Activated T-cell treated with anti-CD3 and anti-CD28 coated beads, Interleukin-2, amount 50 U/mL, for 1 hour (primary cell): ENCODE results near the gene ZNF776.
"Not testable (repeated sequence)": the region's sequence is repeated elsewhere in the genome, so short reads cannot be mapped to it uniquely, and the experiment has no call there.

Experiments used
- DNase-seq: peaks from one replicate; pipeline ENCODE4 v3.0.0-alpha.2; 2020

ZNF776 gene

DNA sequence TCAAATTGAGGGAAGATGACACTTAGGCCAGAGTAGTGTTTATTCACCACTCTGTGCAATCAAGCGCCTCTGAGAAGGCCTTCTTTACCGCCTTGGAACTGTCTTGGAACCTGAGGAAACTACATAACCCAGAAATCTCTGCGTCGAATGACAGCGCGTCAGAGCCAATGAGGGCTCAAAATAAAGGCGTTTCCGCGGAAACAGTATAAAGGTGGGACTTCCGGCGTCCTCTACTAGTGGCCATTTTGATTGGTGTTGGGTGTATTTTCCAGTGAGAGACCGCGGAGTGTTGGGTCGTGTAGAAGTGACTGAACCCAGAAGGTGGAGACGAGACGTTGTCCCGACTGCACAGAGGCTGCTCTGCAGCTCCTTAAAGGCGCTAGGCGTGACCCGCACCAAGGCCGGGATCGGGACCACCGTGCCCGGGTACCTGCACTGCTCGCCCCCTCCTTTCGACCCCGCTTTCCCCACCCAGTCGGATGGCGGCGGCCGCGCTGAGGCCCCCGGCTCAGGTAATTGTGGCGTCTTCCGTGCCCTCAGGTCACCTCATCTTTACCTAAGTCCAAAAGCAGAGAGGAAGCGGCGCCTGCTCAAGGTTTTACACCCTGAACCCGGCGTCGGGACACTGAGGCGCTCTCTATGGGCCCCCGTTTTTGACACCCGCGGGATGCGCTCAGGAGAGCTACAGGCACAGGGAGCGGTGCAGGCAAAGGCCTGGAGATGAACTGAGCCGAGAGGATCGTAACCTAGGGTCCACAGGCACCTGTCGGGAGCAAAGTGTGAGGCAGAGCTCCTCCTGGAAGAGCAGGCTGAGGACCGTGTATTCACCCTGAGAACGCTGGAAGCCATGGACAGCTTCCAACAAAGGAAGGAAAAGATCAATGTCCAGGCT lies at the start of gene ZNF776:
Gene ZNF776 (plus strand): TSS at position 236 of the 892 bp plus-strand sequence. CDS start 244 bp downstream, at position 480.
- DNase-seq: peak; percentile 72

DNA sequence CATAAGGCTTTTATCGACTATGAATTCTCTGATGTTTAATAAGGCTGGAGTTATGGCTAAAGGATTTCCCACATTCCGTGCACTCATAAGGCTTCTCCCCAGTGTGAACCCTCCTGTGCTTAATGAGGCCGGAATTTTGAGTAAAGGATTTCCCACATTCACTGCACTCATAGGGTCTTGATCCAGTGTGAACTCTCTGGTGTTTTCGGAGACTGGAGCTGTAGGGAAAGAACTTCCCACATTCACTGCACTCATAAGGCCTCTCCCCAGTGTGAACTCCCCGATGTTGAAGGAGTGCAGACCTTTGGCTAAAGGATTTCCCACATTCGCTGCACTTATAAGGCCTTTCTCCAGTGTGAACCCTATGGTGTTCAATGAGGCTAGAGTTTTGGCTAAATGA lies 45.0 kb upstream of the ZNF776 start:
- DNase-seq: no peak

DNA sequence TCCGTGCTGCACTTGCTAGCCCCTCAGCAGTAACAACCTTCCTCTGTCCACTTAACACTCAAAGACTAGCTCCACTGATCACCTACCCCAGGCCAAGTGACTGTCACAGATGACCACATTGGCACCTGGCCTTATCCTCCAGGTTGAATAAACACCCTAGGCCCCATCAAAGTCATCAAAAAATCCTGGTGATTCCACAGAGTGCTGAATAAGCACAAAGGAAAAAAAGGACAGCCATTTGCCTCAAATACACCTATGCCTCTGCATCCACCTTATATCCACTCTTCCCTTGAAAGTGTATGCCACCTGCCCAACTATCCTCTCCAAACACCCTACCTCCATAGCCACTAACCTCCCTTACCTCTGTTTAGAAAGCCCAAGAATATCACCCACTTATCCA lies 40.3 kb upstream of the ZNF776 start:
- no peak for DNase-seq

DNA sequence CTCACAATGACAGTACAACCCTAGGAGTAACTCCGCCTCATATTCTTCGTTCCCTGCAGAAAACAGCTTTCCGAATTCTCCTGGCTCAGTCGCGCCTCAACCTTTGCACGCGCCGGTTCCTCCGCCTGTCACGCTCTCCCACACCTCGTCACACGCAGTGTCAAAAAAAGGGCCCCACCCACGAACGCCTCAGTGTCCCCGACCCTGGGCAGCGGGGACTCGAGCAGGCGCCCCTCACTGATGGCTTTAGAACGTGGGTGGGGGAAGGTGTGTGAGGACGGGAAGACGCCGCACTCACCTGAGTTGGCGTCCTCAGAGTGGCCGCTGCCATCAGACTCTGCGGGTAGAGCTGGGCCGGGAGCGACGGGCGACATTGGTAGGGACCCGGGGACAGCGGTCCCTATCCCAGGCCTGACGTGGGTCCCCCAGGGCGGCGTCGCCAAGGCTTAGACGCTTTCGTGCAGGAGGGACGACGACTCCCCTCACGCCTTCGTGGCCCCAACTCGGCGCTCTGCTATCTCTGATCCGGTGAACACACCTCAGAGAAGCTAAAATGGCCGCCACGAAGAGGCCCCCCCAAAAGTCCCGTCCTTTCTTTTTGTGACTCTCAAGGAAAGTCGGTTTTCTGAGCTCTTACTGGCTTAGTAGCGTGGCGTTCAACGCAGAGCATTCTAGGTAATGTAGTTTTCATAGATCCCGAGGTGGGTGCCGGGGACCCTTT lies 37.8 kb upstream of the ZNF776 start, which contains the start of gene ZNF154:
Gene ZNF154 (minus strand): TSS at position 564 of the 721 bp plus-strand sequence. CDS start 233 bp downstream, at position 331.
- peak; percentile 42 for DNase-seq

DNA sequence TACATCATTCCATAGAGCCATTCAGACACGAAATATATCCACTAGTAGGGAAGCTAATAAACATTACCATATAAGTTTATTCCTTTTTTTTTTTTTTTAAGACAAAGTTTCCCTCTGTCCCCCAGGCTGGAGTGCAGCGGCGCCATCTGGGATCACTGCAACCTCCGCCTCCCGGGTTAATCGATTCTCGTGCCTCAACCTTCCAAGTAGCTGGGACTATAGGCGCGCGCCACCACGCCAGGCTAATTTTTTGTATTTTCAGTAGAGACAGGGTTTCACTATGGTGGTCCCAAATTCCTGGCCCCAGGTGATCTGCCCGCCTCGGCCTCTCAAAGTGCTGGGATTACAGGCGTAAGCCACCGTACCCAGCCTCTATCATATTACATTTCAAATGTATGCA lies 37.0 kb upstream of the ZNF776 start:
- no peak for DNase-seq

DNA sequence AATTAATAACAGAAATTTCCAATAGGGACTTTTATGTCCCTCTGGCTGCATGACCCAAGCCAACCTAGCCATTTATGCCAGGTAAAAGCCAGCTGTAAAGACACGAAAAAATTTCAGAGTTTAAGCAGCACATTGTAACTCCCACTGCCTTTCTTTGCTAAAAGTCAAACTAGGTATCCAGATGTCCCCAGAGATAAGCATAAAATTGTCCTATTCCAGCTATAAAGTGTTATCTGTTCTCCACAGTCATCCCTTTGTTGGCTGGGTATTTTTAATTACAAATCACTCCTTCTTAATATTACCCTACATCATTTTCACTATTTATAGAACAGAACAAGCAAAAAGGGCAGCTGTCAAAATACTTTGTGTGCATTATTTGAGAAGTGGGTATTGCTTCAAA lies 34.4 kb upstream of the ZNF776 start:
- DNase-seq: no peak

DNA sequence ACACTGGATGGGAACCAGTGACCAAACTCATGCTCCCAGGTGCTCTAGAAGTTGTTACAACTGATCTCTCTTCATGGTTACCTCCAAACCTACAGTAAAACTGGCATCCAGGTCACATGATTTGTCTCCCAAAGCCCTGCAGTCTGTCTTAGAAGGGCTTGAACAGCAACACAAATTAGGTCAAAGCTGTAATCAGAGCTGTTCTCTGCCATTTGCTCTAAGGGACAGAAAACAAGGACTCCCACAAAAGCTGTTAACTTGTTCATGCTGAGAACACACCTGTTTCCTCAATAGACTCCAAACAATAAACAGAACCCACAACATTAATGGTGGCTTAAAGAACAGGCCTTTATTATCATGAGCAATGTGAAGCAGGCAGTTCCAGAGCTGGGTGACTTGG lies 27.2 kb upstream of the ZNF776 start:
- DNase-seq: no peak

DNA sequence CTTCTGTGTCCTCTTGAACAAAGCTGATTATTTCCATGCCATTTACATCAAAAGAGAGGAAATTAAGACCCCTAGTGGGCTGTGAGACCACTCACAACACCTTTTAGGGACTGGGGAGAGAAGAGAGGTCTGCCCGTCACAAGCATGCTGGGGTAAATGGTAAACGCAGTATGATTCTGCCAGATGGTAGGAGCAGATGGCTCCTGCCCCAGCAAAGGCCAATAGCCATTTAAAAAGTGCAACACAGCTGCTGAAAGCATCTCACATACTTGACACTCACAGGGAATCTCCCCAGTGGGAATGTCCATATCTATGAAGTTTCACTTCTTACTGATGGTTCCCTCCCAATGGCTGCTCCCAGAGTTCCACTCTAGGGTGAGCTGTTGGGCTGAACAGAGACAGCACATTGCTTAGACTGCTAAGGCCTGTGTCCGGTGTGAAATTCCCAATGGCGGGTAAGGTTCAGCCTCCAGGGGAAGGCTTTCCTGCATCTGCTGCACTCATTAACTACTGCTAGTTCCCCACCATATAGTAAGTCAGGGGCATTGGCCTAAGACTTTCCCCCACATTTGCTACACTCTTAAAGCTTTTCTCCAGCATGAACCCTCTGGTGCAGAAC lies 26.6 kb upstream of the ZNF776 start:
- DNase-seq: no peak

DNA sequence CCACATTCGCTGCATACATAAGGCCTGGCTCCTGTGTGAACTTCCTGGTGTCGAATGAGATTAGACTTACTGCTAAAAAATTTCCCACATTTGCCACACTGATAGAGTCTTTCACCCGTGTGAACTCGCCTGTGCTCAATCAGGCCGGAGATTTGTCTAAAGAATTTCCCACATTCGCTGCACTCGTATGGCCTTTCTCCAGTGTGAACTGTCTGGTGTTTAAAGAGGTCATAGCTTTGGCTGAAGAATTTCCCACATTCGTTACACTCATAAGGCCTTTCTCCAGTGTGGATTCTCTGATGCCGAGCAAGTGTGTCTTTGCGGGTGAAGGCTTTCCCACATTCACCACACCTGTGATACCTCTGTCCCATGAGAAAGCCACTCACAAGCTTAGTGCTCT lies 25.7 kb upstream of the ZNF776 start:
- DNase-seq: no peak

DNA sequence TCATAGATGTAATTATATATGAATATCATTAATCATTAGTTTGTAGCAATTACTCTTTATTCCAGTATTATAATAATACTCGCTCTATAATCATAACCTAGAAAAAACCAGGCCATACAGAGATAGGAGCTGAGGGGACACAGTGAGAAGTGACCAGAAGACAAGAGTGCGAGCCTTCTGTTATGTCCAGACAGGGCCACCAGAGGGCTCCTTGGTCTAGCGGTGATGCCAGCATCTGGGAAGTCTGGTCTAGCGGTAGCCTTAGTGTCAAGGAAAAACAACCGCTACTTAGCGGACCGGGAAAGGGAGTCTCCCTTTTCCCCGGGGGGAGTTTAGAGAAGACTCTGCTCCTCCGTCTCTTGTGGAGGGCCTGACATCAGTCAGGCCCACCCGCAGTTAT lies 8.3 kb upstream of the ZNF776 start:
- DNase-seq: peak; percentile 53

DNA sequence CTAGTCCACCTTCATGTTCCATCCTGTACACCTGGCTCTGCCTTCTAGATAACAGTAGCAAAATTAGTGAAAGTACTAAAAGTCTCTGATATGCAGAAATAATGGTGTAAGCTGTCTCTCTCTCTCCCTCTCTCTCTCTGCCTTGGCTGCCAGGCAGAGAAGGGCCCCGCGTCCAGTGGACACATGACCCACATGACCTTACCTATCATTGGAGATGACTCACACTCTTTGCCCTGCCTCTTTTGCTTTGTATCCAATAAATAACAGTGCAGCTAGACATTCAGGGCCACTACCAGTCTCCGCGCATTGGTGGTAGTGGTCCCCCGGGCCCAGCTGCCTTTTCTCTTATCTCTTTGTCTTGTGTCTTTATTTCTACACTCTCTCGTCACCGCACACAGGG lies 7.8 kb upstream of the ZNF776 start:
- not testable (repeated sequence) for DNase-seq

DNA sequence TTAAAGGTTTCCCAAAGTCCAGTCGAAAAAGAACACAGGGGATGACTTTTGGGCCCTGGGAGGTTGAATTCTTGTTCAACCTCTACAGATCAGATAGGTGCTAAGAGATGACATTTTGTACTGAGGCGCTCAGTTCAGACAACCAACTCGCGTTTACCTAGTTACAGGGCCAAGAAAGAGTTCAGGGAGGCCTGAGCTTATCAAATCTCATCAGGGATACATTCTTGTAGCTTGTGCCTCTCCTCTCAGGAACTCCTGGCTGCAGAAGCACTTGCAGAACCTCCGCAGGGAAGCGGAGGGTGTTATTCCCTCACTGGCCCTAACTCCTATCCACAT lies 825 bp downstream of the ZNF776 start:
- DNase-seq: no peak

DNA sequence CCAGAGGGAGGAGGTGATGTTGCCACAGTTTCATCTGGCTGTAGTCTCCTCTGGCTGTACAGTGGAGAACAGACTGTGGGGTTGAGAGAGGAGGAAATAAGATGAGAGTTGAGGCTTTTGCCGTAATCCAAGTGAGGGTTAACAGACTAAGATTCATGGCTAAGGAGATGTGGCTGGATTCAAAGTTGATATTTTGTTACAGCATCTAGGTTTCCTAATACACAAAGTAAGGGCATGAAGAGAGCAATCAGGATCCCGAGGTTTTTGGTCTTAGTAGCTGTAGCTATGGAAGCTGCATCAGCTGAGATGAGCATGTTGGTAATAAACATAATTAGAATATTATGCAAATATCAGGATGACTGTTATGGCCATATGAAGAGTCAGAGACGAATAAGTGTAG lies 1.4 kb downstream of the ZNF776 start:
- no peak for DNase-seq

DNA sequence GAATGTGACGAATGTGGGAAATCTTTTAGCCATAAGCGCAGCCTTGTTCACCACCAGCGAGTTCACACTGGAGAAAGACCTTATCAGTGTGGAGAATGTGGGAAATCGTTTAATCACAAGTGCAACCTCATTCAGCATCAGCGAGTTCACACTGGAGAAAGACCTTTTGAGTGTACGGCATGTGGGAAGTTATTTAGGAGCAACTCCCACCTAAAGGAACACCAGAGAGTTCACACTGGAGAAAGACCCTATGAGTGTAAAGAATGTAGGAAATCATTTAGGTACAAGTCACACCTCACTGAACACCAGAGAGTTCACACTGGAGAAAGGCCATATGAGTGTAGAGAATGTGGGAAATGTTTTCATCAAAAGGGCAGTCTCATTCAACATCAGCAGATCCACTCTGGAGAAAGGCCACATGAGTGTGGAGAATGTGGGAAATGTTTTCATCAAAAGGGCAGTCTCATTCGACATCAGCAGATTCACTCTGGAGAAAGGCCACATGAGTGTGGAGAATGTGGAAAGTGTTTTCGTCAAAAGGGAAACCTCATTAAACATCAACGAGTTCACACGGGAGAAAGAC lies 7.6 kb downstream of the ZNF776 start:
- DNase-seq: no peak

DNA sequence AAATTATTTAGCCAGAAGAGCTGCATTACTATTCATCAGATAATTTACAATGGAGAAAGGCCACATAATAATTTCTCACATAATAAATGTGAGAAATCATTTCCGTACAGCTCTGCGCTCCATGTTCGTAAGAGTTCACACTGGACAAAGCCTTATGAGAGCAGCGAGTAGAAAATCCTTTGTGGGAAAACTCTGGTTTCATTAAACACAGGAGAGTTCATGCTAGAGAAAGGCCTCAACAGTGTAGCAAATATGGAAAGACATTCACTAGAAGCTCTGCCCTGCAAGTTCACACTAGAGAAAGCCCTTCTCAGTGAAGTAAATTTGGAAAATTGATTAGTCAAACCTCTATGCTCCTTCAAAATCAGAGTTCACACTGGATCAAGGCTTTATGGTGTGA lies 8.4 kb downstream of the ZNF776 start:
- no peak for DNase-seq

DNA sequence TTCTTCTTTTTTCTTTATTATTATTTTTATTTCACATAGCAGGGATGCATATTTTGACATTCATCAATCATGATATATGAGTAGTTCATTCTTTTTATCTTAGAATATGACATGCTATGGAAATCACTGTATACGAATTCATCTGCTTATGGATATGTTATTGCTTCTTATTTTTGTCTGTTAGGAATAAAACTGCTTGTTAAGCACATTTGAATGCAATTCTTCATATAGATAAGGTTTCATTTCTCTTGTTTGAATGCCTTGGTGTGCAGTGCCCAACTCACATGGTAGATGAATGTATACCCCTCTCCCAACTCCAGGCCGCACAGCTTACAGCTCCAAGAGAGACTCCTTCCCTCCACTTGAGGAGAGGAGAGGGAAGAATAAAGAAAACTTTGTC lies 11.3 kb downstream of the ZNF776 start:
- no peak for DNase-seq

DNA sequence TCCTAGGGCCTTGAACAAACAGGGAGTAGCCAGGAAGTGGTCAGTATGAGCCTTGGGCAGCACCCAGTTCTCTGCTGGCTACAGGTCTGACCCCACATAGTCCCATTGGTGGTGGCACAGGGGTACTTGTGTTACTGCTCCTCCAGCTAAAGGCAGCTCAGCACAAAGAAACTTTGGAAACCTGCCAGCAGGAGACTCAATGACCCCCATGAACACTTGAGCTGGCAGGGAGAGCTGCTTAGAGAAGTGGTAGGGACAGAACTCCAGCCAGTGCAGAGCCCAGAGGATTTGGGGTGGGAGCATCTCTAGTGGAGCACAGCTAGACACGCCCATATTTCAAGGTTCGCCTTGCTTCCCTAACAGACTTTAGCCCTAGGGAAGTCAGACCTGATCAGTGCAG lies 12.5 kb downstream of the ZNF776 start:
- no peak for DNase-seq

DNA sequence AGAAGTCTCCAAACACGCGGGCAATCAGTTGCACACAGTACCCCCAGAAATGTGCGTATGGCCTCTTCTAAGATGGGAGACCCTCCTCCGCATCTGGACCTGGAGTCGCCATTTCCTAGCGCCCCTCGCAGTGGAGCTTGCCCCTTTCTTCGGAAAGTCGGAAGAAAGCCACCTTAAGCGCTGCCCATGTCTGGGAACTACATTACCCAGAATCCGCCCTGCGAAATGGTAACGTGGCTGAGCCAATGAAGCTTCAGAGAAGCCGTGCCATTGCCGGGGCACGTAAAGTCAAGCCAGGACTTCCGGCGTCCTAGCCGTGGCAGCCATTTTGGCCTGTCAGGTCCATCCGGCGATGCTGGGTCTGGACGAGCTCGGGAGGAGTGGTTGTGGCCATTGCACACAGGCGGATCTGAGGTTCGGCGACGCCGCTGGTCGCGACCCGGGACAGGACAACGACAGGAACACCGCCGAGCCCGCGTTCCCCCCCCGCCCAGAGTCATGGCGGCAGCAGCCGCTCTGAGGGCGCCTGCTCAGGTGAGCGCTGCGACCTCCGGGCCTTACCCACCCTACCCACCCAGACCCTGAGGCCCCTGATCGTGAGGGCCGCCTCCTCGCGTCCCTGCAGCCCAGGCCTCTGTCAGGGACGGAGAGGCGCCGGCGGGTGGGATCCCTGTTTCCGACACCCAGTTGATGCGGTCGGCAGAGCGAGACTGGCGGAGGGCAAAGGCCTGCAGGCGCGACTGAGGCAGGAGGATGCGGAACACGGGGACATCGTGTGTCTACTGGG lies 22.9 kb downstream of the ZNF776 start, which contains the start of gene ZNF586:
Gene ZNF586 (plus strand): TSS at position 332 of the 787 bp plus-strand sequence. CDS start 167 bp downstream, at position 499.
- DNase-seq: peak; percentile 82

DNA sequence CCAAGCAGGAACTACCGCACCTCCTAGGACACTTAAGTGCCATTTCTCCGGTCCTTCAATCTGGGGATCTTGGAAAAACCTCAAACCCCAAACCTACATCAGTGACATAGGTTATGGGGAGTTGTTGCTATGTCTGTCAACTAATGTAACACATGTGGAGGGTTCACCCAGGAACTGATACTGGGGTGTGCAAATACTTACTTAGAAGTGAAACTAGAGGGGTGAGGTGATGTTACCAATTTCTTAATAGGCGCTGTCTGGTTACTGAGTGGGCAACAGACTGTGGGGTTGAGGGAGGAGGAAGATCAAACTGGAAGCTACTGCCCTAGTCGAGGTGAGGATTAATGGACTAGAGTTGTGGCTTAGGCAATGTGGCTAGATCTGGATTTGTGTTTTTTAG lies 24.8 kb downstream of the ZNF776 start:
- no peak for DNase-seq

DNA sequence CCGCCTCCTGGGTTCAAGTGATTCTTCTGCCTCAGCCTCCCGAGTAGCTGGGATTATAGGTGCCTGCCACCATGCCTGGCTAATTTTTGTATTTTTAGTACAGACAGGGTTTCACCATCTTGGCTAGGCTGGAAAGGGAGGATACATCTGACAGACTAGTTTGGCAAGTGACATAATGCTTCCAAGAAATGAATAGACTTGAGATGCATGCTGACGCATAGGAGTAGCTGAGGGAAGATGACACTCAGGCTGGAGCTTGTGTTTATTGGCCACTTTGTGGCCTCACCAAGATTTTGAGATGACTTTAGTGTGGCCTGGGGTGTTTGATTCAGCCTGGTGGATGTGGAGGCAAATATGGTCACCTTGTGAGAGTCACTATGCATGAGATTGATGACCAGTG lies 26.9 kb downstream of the ZNF776 start:
- no peak for DNase-seq

DNA sequence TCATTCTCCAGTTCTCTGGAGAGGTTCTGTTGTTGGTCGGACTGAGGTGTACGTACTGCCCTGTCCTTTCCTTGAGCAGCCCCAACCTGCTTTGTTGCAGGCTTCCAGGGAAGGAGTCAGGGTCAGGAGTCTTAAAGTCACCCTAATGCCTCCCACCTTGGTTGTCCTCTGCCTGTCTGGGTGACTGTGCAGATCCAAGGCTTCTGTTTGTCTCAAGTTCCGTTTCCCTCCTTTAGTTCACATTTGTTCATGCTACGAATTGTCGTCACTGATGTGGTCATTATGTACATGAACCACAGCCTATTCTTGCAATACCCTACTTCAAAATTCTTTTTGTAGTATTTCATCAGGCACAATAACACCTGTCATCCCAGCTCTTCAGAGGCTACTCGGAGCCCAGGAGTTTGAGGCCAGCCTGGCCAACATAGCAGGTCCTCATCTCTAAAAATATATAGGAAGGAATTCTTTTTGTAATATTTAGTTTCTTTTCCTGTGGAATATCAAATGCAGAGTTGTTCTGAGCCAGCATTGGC lies 30.2 kb downstream of the ZNF776 start:
- no peak for DNase-seq

DNA sequence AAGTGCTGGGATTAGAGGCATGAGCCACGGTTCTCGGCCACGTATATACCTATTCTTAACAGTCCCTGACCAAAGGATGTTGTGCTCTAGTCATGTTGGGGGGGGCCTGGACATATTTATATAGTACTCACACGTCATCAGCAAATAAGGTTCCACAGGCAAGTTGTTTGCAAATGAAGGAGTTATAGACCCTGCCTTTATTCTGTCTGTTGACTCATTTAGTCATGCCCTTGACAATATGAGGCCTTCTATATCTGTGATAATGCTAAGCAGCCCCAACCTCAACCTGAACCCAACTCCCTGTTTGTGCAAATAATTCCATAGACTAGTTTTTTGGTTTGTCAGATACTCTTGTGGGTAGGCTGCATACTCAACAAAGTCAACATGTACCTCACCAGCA lies 31.7 kb downstream of the ZNF776 start:
- DNase-seq: no peak
